ENCODE results near the gene SDK1. TPM values are rescaled to one million over a fixed set of nuclear protein-coding genes. Genes with fewer than 3 reads are reported as not detected.

The SDK1 gene
- total and polyA plus RNA-seq, 2 donors = 9.8 to 15.1 TPM

GRCh38 chr7:3301831-3302618, 973 bp downstream of the SDK1 start:
- H3K4me3 ChIP-seq (ENCODE audit: low read depth, low read length) = peak overlapping the region; percentile 94
- under 1% methylated on average over 45 of the region's 45 CpGs for WGBS
- no peak overlapping the region for H3K27ac ChIP-seq (ENCODE audit: low read depth)
- no peak for DNase-seq (ENCODE audit: extremely low spot score)
- H3K4me1 ChIP-seq (ENCODE audit: insufficient read depth) = no peaks in the 10 kb centered on the region
- no peaks in the 10 kb centered on the region for H3K36me3 ChIP-seq (ENCODE audit: insufficient read depth)

GRCh38 chr7:3302681-3303320, 1.7 kb downstream of the SDK1 start:
- DNase-seq (ENCODE audit: extremely low spot score) = no peak
- peak overlapping the region; percentile 94 for H3K4me3 ChIP-seq (ENCODE audit: low read depth, low read length)
- H3K4me1 ChIP-seq (ENCODE audit: insufficient read depth) = no peaks in the 10 kb centered on the region
- 21% methylated on average over 7 of the region's 7 CpGs for WGBS
- H3K36me3 ChIP-seq (ENCODE audit: insufficient read depth) = no peaks in the 10 kb centered on the region
- no peak overlapping the region for H3K27ac ChIP-seq (ENCODE audit: low read depth)

GRCh38 chr7:3304131-3304530, 3.1 kb downstream of the SDK1 start:
- 85% methylated on average over 4 of the region's 4 CpGs for WGBS
- no peak for DNase-seq (ENCODE audit: extremely low spot score)
- Histone ChIP-seq H3K27ac (ENCODE audit: low read depth) (no peak overlapping the region), H3K4me3 (ENCODE audit: low read depth, low read length) (no peak overlapping the region), H3K4me1 (ENCODE audit: insufficient read depth) (no peaks in the 10 kb centered on the region), H3K36me3 (ENCODE audit: insufficient read depth) (no peaks in the 10 kb centered on the region)

GRCh38 chr7:3307435-3307834, 6.4 kb downstream of the SDK1 start:
- Histone ChIP-seq H3K27ac (ENCODE audit: low read depth) (no peak overlapping the region), H3K36me3 (ENCODE audit: insufficient read depth) (no peaks in the 10 kb centered on the region), H3K4me3 (ENCODE audit: low read depth, low read length) (no peak overlapping the region), H3K4me1 (ENCODE audit: insufficient read depth) (no peaks in the 10 kb centered on the region)
- WGBS = 36% methylated on average over 1 of the region's 1 CpG
- DNase-seq (ENCODE audit: extremely low spot score) = no peak

GRCh38 chr7:3309140-3309539, 8.1 kb downstream of the SDK1 start:
- no peaks in the 10 kb centered on the region for H3K36me3 ChIP-seq (ENCODE audit: insufficient read depth)
- H3K4me1 ChIP-seq (ENCODE audit: insufficient read depth) = no peaks in the 10 kb centered on the region
- 90% methylated on average over 3 of the region's 3 CpGs for WGBS
- DNase-seq (ENCODE audit: extremely low spot score) = no peak
- H3K4me3 ChIP-seq (ENCODE audit: low read depth, low read length) = no peak overlapping the region
- no peak overlapping the region for H3K27ac ChIP-seq (ENCODE audit: low read depth)

GRCh38 chr7:3309956-3310355, 8.9 kb downstream of the SDK1 start:
- no peak for DNase-seq (ENCODE audit: extremely low spot score)
- Histone ChIP-seq H3K36me3 (ENCODE audit: insufficient read depth) (no peaks in the 10 kb centered on the region), H3K27ac (ENCODE audit: low read depth) (no peak overlapping the region), H3K4me1 (ENCODE audit: insufficient read depth) (no peaks in the 10 kb centered on the region), H3K4me3 (ENCODE audit: low read depth, low read length) (no peak overlapping the region)
- 88% methylated on average over 1 of the region's 1 CpG for whole genome bisulfite sequencing

- WGBS = 70% methylated on average over 3 of the region's 3 CpGs
- Histone ChIP-seq H3K4me1 (ENCODE audit: insufficient read depth) (no peaks in the 10 kb centered on the region), H3K27ac (ENCODE audit: low read depth) (no peak overlapping the region), H3K4me3 (ENCODE audit: low read depth, low read length) (no peak overlapping the region), H3K36me3 (ENCODE audit: insufficient read depth) (no peaks in the 10 kb centered on the region)
- no peak for DNase-seq (ENCODE audit: extremely low spot score)
Observed at GRCh38 chr7:3310884-3311283, 9.8 kb downstream of the SDK1 start.

GRCh38 chr7:3312583-3312982, 11.5 kb downstream of the SDK1 start:
- 94% methylated on average over 2 of the region's 2 CpGs for WGBS
- DNase-seq (ENCODE audit: extremely low spot score) = no peak
- Histone ChIP-seq H3K27ac (ENCODE audit: low read depth) (no peak overlapping the region), H3K36me3 (ENCODE audit: insufficient read depth) (no peaks in the 10 kb centered on the region), H3K4me3 (ENCODE audit: low read depth, low read length) (no peak overlapping the region), H3K4me1 (ENCODE audit: insufficient read depth) (no peaks in the 10 kb centered on the region)

- no peak overlapping the region for H3K27ac ChIP-seq (ENCODE audit: low read depth)
- DNase-seq (ENCODE audit: extremely low spot score) = no peak
- H3K4me3 ChIP-seq (ENCODE audit: low read depth, low read length) = no peak overlapping the region
- H3K4me1 ChIP-seq (ENCODE audit: insufficient read depth) = no peaks in the 10 kb centered on the region
- 58% methylated on average over 4 of the region's 4 CpGs for WGBS
- no peaks in the 10 kb centered on the region for H3K36me3 ChIP-seq (ENCODE audit: insufficient read depth)
Observed at GRCh38 chr7:3318874-3319273, 17.8 kb downstream of the SDK1 start.

GRCh38 chr7:3321206-3321605, 20.2 kb downstream of the SDK1 start:
- DNase-seq (ENCODE audit: extremely low spot score) = no peak
- Histone ChIP-seq H3K4me1 (ENCODE audit: insufficient read depth) (no peaks in the 10 kb centered on the region), H3K4me3 (ENCODE audit: low read depth, low read length) (no peak overlapping the region), H3K36me3 (ENCODE audit: insufficient read depth) (no peaks in the 10 kb centered on the region), H3K27ac (ENCODE audit: low read depth) (no peak overlapping the region)
- WGBS = 91% methylated on average over 4 of the region's 4 CpGs

- 85% methylated on average over 3 of the region's 3 CpGs for WGBS
Observed at GRCh38 chr7:3321745-3322144, 20.7 kb downstream of the SDK1 start.

GRCh38 chr7:3326246-3326645, 25.2 kb downstream of the SDK1 start:
- Histone ChIP-seq H3K27ac (ENCODE audit: low read depth) (no peak overlapping the region), H3K36me3 (ENCODE audit: insufficient read depth) (no peaks in the 10 kb centered on the region), H3K4me3 (ENCODE audit: low read depth, low read length) (no peak overlapping the region), H3K4me1 (ENCODE audit: insufficient read depth) (no peaks in the 10 kb centered on the region)
- WGBS = 100% methylated on average over 1 of the region's 1 CpG
- DNase-seq (ENCODE audit: extremely low spot score) = no peak

More at GRCh38 chr7:3321745-3322144, 20.7 kb downstream of the SDK1 start:
- H3K4me3 ChIP-seq (ENCODE audit: low read depth, low read length) = no peak overlapping the region
- H3K4me1 ChIP-seq (ENCODE audit: insufficient read depth) = no peaks in the 10 kb centered on the region
- no peaks in the 10 kb centered on the region for H3K36me3 ChIP-seq (ENCODE audit: insufficient read depth)
- no peak overlapping the region for H3K27ac ChIP-seq (ENCODE audit: low read depth)
- no peak for DNase-seq (ENCODE audit: extremely low spot score)

- Histone ChIP-seq H3K27ac (ENCODE audit: low read depth) (no peak overlapping the region), H3K4me1 (ENCODE audit: insufficient read depth) (no peaks in the 10 kb centered on the region), H3K4me3 (ENCODE audit: low read depth, low read length) (no peak overlapping the region), H3K36me3 (ENCODE audit: insufficient read depth) (no peaks in the 10 kb centered on the region)
- no peak for DNase-seq (ENCODE audit: extremely low spot score)
- 62% methylated on average over 2 of the region's 2 CpGs for WGBS
Observed at GRCh38 chr7:3327099-3327498, 26.0 kb downstream of the SDK1 start.

- Histone ChIP-seq H3K27ac (ENCODE audit: low read depth) (no peak overlapping the region), H3K4me3 (ENCODE audit: low read depth, low read length) (no peak overlapping the region), H3K4me1 (ENCODE audit: insufficient read depth) (no peaks in the 10 kb centered on the region), H3K36me3 (ENCODE audit: insufficient read depth) (no peaks in the 10 kb centered on the region)
- no peak for DNase-seq (ENCODE audit: extremely low spot score)
- WGBS = 93% methylated on average over 5 of the region's 5 CpGs
Observed at GRCh38 chr7:3327655-3328054, 26.6 kb downstream of the SDK1 start.
